ENCODE results near the gene APMAP.
"Not testable (repeated sequence)": the region's sequence is repeated elsewhere in the genome, so short reads cannot be mapped to it uniquely, and the experiment has no call there.

The APMAP gene

DNA sequence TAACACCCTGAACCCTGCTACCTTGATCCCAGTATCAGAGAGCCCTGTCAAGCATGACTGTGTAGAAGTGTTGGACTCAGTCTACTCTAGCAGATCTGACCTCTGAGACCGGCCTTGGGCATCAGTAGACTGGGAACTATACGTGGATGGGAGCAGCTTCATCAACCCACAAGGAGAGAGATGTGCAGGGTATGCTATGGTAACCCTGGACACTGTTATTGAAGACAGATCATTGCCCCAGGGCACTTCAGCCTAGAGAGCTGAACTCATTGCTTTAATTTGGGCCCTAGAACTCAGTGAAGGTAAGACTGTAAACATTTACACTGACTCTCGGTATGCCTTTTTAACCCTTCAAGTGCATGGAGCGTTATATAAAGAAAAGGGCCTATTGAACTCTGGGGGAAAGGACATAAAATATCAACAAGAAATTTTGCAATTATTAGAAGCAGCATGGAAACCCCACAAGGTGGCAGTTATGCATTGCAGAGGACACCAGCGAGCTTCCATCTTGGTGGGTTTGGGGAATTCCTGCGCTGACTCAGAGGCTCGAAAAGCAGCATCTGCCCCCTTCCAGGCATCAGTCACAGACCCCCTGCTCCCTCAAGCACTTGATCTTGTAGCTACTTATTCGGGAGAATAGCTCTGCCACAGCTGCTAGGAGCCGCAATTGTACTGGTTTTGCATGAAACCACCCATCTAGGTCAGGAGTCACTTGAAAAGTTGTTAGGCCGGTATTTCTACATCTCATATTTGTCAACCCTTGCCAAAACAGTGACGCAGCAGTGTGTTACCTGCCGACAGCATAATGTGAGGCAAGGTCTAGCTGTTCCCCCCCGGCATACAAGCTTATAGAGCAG lies 62.5 kb downstream of the APMAP start:
- DNase-seq, result peak; percentile 76

DNA sequence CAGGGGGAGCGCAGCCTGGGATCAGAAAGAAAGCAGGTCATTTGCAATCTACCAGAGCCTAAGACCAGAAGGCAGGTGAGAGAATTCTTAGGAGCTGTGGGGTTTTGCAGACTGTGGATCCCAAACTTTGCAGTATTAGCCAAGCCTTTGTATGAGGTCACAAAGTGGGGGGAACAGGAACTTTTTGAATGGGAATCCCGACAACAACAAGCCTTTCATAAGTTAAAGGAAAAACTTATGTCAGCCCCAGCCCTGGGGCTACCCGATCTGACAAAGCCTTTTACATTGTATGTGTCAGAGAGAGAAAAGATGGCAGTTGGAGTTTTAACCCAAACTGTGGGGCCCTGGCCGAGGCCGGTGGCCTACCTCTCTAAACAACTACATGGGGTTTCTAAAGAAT lies 63.3 kb downstream of the APMAP start:
- DNase-seq, result not testable (repeated sequence)

DNA sequence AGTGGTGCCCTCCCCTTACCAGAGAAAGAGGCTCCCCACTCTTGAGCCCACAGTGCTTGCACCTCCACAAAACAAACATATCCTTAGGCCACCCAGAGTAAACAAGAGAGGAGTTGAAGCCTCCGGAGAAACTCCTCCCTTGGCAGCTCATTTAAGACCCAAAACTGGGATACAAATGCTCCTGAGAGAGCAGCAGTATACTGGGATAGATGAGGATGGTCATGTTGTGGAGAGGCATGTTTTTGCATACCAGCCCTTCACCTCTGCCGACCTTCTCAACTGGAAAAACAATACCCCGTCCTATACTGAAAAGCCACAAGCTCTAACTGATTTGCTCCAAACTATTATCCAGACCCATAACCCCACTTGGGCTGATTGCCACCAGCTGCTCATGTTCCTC lies 71.8 kb downstream of the APMAP start:
- DNase-seq, result not testable (repeated sequence)

DNA sequence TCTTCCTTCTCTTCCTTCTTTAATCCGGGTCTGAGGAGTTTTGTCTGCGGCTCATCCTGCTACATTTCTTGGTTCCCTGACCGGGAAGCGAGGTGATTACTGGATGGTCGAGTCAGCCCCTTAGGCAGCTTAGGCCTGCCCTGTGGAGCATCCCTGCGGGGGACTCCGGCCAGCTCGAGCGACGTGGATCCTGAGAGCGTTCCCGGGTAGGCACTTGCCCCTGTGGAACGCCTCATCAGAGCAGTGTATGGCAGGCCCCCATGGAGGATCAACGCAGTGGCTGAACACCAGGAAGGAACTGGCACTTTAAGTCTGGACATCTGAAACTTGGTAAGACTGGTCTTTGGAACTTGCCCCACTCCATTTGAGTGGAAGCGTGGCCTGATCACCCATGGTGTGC lies 72.9 kb downstream of the APMAP start:
- not testable (repeated sequence) for DNase-seq

DNA sequence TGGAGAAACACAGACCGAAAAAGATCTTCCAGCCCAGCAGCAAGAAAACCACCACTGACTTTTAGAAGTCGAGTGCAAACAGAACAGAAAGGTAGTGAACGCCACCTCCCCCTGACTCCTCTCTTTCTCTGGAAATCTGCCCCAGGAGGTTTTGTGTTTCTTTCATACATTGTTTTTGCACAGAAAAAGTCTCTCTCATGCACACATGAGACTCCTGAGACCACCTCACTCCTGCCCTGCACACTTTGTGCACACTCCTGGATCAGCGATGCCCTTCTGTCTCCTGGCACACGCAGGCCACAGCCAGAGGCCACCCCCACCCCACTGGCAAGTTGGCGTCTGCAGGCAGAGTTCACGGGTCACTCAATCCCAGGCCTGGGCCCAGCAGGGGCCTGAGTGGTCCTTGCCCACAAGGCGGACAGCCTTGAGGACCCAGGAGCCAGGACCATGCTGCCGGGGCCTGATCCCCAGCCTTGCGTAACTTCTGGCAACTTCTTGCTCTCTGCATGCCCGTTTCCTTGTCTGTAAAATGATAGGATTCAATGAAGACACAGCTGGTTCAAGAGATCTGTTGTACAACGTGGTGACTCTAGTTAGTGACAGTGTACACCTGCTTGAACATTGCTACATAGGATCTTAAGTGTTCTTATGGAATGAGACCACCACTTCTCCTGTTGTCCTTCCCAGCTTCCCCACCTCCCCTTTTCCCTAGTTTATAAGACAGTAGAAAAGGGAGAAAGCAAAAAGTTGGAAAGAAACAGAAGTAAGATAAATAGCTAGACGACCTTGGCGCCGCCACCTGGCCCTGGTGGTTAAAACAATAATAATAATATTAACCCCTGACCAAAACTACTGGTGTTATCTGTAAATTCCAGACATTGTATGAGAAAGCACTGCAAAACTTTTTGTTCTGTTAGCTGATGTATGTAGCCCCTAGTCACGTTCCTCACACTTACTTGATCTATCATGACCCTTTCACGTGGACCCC lies 73.7 kb downstream of the APMAP start:
- no peak for DNase-seq

DNA sequence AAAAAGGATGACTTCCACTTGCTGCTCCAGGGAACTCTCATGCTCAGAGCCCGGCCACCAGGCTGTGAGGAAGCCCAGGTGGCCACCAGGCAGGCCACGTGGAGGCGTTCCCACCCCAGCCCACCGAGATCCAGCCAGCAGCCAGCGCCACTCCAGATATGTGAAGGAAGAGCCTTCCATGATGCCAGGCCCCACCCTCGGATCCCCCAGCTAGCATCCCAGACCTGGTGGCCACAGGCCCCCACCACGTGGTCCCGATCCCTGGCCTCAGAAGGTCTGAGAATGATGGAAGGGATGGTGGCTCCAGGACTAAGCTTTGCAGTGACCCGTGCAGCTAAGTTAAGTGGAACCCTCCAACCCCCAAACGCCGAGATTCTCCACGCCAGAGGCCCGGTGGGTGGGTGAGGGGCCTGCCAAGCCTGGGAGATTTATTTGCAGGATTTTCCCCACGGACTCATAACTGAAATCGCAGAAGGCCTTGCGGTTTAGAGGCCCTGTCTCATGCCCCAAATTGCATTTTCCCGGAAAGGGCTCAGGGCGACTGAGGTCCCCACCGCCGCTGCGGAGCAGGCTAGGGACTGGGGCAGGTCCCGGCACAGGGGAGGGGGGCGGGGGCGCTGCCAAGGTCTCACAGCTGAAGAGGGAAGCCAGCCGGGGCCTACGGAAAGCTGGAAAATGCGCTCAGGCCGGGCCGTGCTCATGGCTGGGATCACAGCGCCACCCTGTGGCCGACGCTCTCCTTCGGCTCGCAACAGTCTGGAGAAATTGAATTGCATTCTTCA lies 74.6 kb downstream of the APMAP start:
- DNase-seq, result peak; percentile 44

DNA sequence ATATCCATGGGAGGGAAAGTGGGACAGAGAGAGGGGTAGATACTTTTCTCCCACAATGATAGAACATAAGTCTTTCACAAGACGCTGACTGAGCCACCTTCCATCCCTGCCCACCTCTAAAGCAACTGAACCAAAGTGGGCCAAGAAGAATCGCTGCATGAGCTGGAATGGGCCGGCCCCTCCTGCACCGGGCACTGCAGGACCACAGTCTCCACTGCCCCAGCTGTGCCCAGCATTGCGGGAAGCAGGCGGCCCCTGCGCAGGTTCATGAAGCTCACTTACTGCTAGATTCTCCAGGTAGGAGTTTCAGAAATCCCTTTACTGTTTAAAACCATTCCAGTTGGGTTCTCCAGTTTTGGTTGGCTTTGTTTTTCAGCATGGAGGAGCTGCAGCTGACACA lies 75.5 kb downstream of the APMAP start:
- DNase-seq, result no peak

DNA sequence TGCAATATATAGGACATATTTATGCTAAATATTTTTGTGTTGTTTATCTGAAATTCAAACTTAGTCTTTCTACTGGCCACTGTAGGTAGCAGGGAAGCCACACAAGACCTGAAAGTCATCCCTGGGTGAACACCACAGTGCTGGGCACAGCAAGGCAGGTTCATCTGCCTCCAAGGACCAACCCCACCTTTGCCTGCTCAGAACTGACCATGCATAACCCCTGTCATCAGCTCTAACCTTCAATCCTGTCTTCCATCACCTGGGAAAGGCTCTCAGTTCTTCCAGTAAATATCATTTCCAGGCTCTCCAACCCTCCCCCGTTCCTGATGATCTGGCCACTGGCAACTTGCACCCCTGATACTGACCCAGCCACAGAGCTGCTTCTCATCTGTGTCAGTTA lies 76.1 kb downstream of the APMAP start:
- no peak for DNase-seq

DNA sequence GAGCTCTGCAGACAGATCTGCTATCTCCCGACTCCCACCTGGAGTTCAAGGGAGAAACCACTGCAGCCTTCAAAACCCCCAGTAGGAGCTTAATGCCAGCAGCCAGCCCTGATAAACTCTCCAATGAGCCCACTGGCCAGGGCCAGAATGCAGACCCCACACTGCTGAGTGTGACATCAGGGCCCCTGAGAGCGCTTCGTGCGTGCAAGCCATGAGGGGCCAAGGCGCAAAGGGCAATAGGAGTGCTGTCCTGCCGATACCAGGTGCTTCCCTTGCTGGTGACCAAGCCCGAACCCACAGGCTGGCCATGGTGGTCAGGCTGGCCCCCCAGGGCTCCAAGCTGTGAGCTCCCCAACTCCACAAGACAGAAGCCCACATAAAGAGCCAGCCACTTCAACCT lies 76.7 kb downstream of the APMAP start:
- no peak for DNase-seq

DNA sequence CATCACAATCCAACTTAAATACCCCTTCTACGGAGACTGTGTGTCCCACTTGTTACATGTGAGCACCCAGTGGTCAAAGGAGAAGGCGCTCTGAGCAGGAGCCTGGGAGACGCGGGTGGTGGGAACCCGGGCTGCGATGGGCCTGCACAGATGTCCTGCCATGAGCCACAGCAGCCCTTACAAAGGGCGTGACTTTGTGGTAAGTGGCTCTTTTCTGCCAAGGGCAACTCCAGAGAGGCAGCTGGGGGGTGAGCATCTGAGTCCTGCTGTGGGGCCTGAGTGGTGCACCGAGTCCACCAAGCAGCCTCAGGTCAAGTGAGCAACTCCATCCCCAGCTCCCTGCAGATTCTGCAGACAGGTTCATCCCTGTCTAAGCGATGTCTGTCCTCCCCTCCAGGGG lies 77.1 kb downstream of the APMAP start:
- no peak for DNase-seq

DNA sequence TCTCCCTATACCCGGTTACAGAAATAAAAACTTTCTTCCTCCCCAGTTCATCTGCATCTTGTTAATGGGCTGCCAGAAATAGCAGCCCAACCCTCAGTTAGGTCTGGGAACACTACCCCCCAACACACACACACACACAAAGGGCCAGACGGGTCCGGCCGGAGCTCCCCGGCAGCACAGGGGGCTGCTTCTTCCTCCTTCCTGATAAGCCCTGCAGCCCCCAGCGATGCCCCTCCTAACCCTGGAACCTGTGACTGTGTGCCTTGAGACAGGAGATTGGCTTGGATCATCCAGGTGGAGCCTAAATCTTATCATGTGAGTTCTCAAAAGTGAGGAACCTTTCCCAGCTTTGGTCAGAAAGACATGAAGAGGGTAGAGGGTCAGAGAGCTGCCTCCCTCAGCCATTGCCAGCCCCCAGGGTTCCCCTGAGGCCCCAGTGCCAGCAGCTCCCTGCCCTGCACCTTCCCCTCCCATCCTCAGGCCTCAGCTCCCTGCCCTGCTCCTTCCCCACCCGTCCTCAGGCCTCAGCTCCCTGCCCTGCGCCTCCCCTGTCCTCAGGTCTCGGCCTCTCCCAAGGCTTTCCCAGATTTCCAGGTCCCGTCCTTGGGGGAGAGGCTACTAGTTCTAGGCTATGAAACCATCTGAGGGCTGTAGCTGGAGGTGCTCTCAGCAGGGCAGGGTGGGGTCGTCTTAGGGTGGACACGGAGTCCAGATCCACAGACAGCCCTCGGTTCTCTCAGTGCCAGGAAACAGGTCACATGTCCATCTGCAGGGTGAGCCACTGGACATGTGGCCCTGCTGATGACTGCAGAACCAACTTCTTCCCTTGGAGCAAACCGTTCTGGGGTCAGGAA lies 77.9 kb downstream of the APMAP start:
- no peak for DNase-seq

DNA sequence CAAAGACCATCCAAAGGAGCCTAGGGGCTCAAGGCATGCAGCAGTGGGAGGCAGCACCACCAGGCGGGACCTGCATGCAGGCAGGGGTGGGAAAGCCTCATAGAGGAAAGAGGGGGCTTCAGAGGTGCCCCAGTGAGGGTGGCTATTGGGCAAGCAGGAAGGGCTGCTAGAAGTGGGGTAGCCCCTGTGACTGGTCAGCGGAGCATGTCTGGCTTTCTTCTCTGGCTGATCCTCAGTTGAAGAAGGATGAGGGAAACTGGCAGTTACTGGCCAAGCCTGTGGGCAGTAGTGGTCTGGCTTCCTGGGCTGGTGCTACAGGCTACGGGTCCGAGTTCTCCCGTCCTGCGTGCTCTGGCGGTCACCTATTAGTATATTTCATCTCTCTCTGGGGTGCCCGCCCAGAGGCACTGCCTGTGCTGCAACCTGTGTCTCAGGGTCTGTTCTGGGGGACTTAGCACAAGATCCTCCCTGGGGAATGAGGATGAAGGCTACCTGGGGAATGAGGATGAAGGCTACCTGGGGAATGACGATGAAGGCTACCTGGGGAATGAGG lies 79.4 kb downstream of the APMAP start:
- no peak for DNase-seq

Measured in NCI-H1048 (cell line).